Sigmoid colon (tissue), 7 donors: ENCODE measurements around the gene MS4A4E. TPM values are rescaled to one million over a fixed set of nuclear protein-coding genes. Genes with fewer than 3 reads are reported as not detected.
"Not testable (repeated sequence)": the region's sequence is repeated elsewhere in the genome, so short reads cannot be mapped to it uniquely, and the experiment has no call there.

ENCODE experiments used
- DNase-seq: peaks from one replicate; pipeline ENCODE4 v3.0.0-alpha.2; 2019
- H3K27ac ChIP-seq, 4 donors: fragments of 200-600 bp; sonication (generic); one replicate each; pipeline ENCODE4 v1.5.1; 2016 to 2019; ENCODE audit warnings: mild to moderate bottlenecking in 1 of 4
- H3K27me3 ChIP-seq, 3 donors: fragments of 200-600 bp; sonication (generic); one replicate each; pipeline ENCODE4 v1.5.1; 2019; ENCODE audit warnings: mild to moderate bottlenecking in 1 of 3
- H3K36me3 ChIP-seq, 4 donors: fragments of 200-600 bp; sonication (generic); one replicate each; pipeline ENCODE4 v1.5.1; 2016 to 2019
- H3K4me1 ChIP-seq, 4 donors: fragments of 200-600 bp; sonication (generic); one replicate each; pipeline ENCODE4 v1.5.1; 2017 to 2019
- H3K4me3 ChIP-seq, 4 donors: fragments of 200-600 bp; sonication (generic); one replicate each; pipeline ENCODE4 v1.5.1; 2017 to 2019; ENCODE audit warnings: mild to moderate bottlenecking in 2 of 4, moderate library complexity in 1 of 4
- H3K9me3 ChIP-seq, 4 donors: fragments of 200-600 bp in 3 of 4; sonication (generic) in 3 of 4; one replicate each; pipeline versions ENCODE4 v1.5.1 to v1.6.1; 2013 to 2019
- EP300 ChIP-seq, 4 donors: sonication (generic); formaldehyde crosslinking; IDR thresholded peaks; one replicate each; pipeline ENCODE4 v1.6.1; 2017; ENCODE audit warnings: antibody characterized with exemption in 4 of 4
- POLR2A ChIP-seq, 2 donors: fragments of 450-650 bp; IDR thresholded peaks; one replicate each; pipeline ENCODE4 v1.6.1; 2016; ENCODE audit warnings: antibody characterized with exemption in 2 of 2, mild to moderate bottlenecking in 2 of 2, moderate library complexity in 2 of 2
- POLR2AphosphoS5 ChIP-seq, 4 donors: sonication (generic); formaldehyde crosslinking; IDR thresholded peaks; one replicate each; pipeline ENCODE4 v1.6.1; 2017; ENCODE audit warnings: antibody characterized with exemption in 4 of 4
- WGBS, 2 donors: extraction: QIAGEN DNeasy Blood & Tissue Kit; methylation state at CpG; one replicate each; pipeline ENCODE4 v1.1.7; 2013; 5-methylcytosine and 5-hydroxymethylcytosine counted together
- intact Hi-C: fragments of 100-400 bp; cut with DNase I; formaldehyde crosslinking; loops from one replicate; pipeline ENCODE4 v1.15.1; 2023
- polyA plus RNA-seq, 3 donors: library from polyadenylated mRNA; stranded (reverse); fragments of 200-250 nt; gene quantifications; one replicate each; pipeline ENCODE4 v1.2.3, GENCODE V29; 2013
- total RNA-seq, 4 donors: library from RNA; depleted of rRNA; stranded (reverse); fragments of >200 nt; gene quantifications; one replicate each; pipeline ENCODE4 v1.1.0, GENCODE V29; 2016
- TF ChIP-seq, protein P1 (sequence below), 4 experiments: fragments of 450-650 bp in 3 of 4; fragments of 200-600 bp in 1 of 4; IDR thresholded peaks; one replicate each; pipeline ENCODE4 v1.5.1; 2016 to 2019; ENCODE audit warnings: antibody characterized with exemption in 4 of 4, mild to moderate bottlenecking in 3 of 4, moderate library complexity in 2 of 4
- donor health status: healthy with polysubstance abuse.
- donor health status: Bipolar disorder and iron deficiency.
- donor health status: healthy.

Gene MS4A4E
- 10 to 100 TPM in 2 of 4 donors, 1 to 10 TPM in 2; 2.6 to 11.1 (median 8.8) TPM for total RNA-seq
- under 1 TPM in 1 of 3 donors, not detected in 2; 0.48 TPM for polyA plus RNA-seq

DNA sequence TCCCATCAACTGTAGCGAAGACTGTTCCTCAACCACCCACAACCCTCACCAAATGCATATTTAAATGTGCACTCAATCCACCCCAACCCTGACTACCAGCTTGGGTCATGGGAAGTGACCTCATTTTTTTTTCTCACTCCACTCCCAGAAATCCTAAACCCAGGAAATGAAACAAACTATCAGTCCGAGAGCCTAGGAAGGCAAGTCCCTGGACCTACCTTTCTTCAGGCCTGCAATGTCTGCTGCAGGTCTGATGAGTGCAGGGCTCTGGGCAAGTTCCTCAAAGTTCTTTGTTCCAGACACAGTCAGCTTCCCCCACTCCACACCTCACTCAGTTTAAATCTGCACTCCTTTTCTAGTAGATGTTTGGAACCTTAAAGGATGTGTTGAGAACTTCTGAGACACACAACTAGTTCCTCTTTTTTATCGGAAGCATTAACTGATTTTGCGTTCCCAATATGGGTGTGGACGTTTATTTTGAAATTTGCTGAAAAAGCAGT lies at the start of gene MS4A4E:
MS4A4E (minus strand) TSS at position 398 of the 500 bp plus-strand sequence. CDS start 13,082 bp downstream, outside the sequence.
- Histone ChIP-seq H3K4me1 (no peaks in the 10 kb centered on the region), H3K36me3 (no peaks in the 10 kb centered on the region), H3K27ac (peak within 1 kb of the TSS in 2 of 4 donors; percentile 27 to 28), H3K4me3 (peak within 1 kb of the TSS in 1 of 4 donors; percentile 19), H3K27me3 (no peaks in the 10 kb centered on the region), H3K9me3 (no peaks in the 10 kb centered on the region)
- DNase-seq: no peak
- WGBS, 2 donors: 66 to 68% methylated on average over 5 of the region's 5 CpGs
- intact Hi-C loops: no loop called here
- TF ChIP-seq POLR2A (IDR thresholded peaks at IDR 0.05) (no peak), EP300 (IDR thresholded peaks at IDR 0.05) (no peak), POLR2AphosphoS5 (IDR thresholded peaks at IDR 0.05) (no peak)
- TF ChIP-seq, protein P1, sequence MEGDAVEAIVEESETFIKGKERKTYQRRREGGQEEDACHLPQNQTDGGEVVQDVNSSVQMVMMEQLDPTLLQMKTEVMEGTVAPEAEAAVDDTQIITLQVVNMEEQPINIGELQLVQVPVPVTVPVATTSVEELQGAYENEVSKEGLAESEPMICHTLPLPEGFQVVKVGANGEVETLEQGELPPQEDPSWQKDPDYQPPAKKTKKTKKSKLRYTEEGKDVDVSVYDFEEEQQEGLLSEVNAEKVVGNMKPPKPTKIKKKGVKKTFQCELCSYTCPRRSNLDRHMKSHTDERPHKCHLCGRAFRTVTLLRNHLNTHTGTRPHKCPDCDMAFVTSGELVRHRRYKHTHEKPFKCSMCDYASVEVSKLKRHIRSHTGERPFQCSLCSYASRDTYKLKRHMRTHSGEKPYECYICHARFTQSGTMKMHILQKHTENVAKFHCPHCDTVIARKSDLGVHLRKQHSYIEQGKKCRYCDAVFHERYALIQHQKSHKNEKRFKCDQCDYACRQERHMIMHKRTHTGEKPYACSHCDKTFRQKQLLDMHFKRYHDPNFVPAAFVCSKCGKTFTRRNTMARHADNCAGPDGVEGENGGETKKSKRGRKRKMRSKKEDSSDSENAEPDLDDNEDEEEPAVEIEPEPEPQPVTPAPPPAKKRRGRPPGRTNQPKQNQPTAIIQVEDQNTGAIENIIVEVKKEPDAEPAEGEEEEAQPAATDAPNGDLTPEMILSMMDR (IDR thresholded peaks at IDR 0.05): no peak

DNA sequence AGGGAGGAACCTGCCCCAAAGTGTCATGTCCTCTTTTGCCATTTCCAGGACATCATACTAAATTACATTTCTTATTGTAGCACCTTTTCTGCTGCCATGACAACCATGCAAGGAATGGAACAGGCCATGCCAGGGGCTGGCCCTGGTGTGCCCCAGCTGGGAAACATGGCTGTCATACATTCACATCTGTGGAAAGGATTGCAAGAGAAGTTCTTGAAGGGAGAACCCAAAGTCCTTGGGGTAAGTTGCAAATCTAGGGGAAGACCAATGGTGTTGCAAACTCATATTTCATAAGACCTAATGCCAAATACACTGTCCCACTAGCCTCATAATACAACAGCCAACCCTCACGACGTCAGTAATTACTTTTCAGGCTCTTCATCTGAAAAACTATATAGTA lies 49.2 kb upstream of the MS4A4E start:
- Histone ChIP-seq H3K27ac (no peak overlapping the region), H3K4me1 (no peaks in the 10 kb centered on the region), H3K9me3 (no peaks in the 10 kb centered on the region), H3K27me3 (no peaks in the 10 kb centered on the region), H3K36me3 (no peaks in the 10 kb centered on the region), H3K4me3 (no peak overlapping the region)
- intact Hi-C loops: no loop called here
- TF ChIP-seq POLR2AphosphoS5 (IDR thresholded peaks at IDR 0.05) (no peak), POLR2A (IDR thresholded peaks at IDR 0.05) (no peak), EP300 (IDR thresholded peaks at IDR 0.05) (no peak)
- TF ChIP-seq, protein P1 (IDR thresholded peaks at IDR 0.05): no peak
- 89% methylated on average over 2 of the region's 2 CpGs for WGBS, 2 donors
- DNase-seq: no peak

DNA sequence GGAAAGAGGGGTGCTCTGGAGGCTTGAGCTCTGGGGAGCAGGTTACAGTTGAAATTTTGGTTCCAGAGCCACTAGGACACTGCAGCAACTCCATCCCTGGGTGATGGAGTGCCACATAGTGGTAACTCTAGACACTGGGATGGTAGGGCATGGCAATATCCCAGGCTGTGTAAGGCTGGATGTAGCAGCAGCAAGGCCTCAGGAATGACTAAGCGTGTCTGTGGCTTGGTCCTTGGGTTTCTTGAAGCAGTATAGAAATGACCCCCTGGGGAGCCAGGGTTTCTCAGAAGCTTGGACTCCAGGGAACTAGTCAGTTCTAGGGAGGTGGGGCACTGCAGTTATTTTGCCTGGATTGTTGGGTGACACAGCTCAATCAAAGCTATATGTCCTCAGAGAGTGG lies 45.6 kb upstream of the MS4A4E start:
- intact Hi-C loops: no loop called here
- Histone ChIP-seq H3K27ac (no peak overlapping the region), H3K36me3 (no peaks in the 10 kb centered on the region), H3K4me3 (no peak overlapping the region), H3K27me3 (no peaks in the 10 kb centered on the region), H3K4me1 (no peaks in the 10 kb centered on the region), H3K9me3 (no peaks in the 10 kb centered on the region)
- no peak for DNase-seq
- WGBS, 2 donors: 89 to 94% methylated on average over 1 of the region's 1 CpG
- no peak for TF ChIP-seq POLR2AphosphoS5 (IDR thresholded peaks at IDR 0.05)
- no peak for TF ChIP-seq POLR2A (IDR thresholded peaks at IDR 0.05)
- TF ChIP-seq, protein P1 (IDR thresholded peaks at IDR 0.05): no peak
- TF ChIP-seq EP300 (IDR thresholded peaks at IDR 0.05): no peak

DNA sequence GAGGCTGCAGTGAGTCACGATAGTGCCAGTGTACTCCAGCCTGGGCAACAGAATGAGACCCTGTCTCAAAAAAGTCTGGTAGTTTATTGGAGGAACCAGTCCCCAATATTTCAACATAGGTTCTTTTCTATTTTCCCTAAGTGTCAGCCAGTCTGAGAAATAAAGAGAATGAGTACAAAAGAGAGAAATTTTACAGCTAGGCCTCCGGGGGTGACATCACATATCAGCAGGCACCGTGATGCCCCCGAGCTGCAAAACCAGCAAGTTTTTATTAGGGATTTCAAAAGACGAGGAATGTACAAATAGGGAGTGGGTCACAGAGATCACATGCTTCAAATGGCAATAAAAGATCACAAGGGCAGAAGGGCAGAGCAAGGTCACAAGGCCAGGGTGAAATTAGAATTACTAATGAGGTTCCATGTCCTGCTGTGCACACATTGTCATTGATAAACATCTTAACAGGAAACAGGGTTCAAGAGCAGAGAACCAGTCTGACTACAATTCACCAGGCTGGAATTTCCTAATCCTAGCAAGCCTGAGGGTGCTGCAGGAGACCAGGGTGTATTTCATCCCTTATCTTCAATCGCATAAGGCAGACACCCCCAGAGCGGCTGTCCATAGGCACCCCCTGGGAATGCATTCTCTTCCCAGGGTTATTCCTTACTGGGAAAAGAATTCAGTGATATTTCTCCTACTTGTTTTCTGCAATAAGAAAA lies 42.6 kb upstream of the MS4A4E start:
- intact Hi-C loops, H3K4me3 ChIP-seq, H3K27me3 ChIP-seq, DNase-seq, H3K4me1 ChIP-seq, H3K36me3 ChIP-seq, H3K9me3 ChIP-seq: not testable (repeated sequence)
- peak overlapping the region in 1 of 4 donors; percentile 1 for H3K27ac ChIP-seq
- 61 to 62% methylated on average over 7 of the region's 7 CpGs for WGBS, 2 donors

DNA sequence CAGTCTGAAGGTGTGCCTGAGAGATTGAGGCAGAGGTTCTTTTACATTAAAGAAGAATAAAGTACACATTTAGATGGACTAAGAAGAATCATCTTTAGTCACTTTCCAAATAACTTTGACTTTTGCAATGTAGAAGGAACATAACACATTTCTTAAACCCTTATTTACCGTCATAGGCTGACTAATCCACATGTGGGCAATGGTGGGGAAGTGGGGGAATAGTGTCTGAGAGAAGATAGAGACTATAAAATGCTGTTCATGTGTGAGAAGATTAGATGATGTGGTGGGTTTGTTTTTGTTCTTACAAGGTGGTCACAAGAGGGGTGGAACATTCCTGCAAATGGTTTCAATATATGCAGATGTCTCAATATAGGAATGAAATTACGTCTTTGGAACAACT lies 39.3 kb upstream of the MS4A4E start:
- H3K27ac ChIP-seq: peak overlapping the region in 3 of 4 donors; percentile 10 to 55 (median 32)
- H3K36me3 ChIP-seq: no peaks in the 10 kb centered on the region
- no peak for DNase-seq
- H3K9me3 ChIP-seq: no peaks in the 10 kb centered on the region
- peak overlapping the region in 3 of 4 donors; percentile 0 to 31 (median 7) for H3K4me3 ChIP-seq
- WGBS, 2 donors: 86 to 87% methylated on average over 2 of the region's 2 CpGs
- H3K27me3 ChIP-seq: no peaks in the 10 kb centered on the region
- intact Hi-C loops: no loop called here
- H3K4me1 ChIP-seq: no peaks in the 10 kb centered on the region
- TF ChIP-seq EP300 (IDR thresholded peaks at IDR 0.05): no peak
